Ecto neural progenitor cell (in vitro differentiated cells): ENCODE data around the gene DDI2.
"Not testable (repeated sequence)": the region's sequence is repeated elsewhere in the genome, so short reads cannot be mapped to it uniquely, and the experiment has no call there.

Source experiments
- DNase-seq: peaks from one replicate; pipeline ENCODE4 v3.0.0-alpha.2; 2018; ENCODE audit warnings: low spot score

DDI2 gene

DNA sequence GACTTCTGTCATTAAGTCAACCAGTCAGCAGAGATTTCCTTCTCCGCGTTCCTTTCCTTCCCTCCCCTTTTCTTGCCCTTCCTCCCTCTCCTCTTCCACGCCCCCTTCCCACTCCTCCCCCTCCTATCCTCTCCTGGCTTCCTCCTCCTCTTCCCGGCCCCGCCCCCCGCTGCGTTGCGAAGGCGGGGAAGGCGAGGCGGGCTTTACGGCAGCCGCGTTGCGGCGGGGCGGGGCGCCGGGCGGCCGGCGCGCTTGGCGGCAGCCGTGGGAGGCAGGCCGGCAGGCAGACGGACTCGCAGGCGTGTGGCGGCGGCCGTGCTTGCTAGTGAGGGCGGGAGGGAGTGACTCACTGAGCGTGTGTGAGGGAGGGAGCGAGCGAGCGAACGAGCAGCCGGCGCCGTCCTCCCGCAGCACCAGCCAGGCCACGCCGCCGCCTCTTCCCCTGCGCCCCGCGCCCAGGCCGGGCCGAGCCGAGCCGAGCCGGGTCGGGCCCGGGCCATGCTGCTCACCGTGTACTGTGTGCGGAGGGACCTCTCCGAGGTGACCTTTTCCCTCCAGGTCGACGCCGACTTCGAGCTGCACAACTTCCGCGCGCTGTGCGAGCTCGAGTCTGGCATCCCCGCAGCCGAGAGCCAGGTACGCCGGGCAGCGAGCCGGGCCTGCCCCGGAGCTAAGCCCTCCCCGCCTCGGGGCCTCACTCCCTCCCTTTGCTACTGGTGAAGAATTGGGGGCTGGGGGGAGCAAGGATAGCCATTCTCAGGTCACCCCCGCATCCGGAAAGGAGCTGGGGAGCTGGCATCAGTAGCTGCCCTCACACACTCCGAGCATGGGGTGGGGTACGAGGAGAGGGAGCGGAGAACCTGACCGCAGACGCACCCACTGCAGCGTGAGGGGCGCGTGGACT, at the start of gene DDI2:
Gene DDI2 (plus strand): TSS at position 286 of the 904 bp plus-strand sequence. CDS start 213 bp downstream, at position 499.
- peak; percentile 96 for DNase-seq

DNA sequence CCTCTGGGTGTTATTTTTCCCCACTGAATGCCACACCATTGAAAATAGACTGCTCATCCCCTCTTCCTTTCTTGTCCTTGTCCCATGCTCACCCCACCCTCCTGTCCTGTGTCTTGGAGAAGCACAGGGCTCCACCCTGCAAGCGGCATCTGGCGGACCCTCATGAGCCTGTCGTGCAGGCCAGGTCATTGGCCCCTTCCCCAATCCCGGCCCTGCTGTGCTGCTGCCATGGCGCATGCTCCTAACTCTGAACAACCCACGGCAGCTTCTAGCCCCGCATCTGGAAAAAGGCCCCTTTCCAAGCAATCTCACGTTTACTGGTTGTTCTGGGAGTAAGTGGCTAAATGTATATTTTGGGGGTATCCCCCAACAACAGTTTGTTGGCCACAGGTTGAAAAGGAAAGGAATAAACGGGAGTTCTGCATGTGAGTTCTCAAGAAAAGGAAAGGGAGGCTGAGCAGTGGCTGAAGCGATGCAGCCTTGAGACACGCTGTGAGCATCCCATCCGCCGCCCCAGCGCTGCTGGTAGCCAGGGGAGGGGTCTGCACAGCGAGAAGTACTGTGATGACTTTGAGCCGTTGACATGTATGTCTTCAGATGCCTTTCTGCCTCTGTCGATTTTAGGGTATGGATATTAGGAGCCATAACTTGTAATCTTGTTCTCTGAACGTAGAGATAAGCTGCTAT, 48.7 kb upstream of the DDI2 start:
- DNase-seq = no peak

DNA sequence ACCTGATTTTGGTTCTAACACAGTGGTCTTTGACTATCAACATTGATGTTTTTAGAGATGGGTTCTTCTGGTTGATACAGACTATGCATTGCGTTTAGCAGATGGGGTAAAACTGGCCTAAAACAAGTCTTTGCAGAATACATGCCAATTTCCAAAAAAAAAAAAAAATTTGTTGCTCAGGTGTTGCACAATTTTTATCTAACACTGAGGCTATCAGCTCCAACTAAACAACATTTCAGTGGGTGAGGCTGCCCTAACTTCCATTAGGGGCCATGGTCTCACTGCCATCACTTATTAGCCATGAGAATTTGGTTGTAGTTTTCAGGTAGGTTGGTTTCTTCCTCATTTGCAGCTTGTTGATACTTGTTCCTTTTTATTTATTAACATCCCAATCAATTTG, 46.4 kb upstream of the DDI2 start:
- no peak for DNase-seq

DNA sequence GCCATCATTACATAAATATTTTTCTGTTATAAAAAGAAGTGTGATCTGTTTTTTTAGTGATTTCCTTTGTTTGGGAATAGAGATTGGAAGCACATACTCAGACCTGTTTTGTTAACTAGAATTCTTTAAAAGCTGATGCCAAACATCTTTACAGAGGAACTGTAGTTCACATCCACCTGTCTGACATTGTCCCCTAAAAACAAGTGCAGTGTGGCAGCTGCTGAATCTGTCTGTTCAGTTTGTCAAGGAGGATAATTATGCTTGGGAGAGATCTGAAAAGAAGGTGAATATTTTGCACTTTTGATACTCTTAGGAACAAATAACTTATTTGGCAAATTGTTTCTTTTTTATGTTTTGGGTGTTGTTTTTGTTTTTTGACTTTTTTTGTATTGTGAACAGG, 46.0 kb upstream of the DDI2 start:
- no peak for DNase-seq

DNA sequence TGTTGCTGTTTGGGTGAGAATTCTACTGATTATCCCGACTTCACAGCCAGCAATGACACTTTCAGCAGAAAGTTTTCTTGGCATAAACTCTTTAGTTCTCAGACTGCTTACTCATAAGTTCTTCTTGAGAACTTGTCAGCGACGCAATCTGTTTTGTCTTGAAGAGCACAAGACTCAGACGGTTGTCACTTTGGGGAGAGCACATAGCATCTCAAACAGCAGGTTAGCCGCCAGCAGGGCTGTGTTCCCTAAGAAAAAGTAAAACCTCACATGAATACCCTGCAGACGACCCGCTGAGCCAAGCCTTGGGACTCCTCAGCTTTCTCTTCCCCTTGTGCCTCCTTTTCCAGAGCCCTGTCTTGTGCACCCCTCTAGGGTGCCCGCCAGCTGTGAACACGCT, 43.8 kb upstream of the DDI2 start:
- DNase-seq = no peak

DNA sequence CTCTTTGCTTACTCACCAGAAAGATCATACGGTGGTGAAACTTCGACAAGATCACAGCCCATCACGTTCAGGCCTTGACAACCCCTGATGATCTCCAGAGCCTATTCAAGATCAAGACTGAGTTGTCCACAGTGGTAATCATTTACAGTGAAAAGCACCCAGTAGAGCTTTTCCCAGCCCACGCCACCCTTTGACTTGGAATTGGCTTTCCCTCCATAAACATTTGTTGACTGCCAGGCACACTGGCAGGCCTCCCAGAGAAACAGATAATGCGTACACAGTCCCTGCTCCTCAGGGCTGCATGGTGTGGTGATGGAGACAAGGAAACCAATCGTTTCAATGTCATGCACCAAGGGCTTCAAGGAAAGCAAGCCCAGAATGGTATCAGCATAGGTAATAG, 42.5 kb upstream of the DDI2 start:
- no peak for DNase-seq

DNA sequence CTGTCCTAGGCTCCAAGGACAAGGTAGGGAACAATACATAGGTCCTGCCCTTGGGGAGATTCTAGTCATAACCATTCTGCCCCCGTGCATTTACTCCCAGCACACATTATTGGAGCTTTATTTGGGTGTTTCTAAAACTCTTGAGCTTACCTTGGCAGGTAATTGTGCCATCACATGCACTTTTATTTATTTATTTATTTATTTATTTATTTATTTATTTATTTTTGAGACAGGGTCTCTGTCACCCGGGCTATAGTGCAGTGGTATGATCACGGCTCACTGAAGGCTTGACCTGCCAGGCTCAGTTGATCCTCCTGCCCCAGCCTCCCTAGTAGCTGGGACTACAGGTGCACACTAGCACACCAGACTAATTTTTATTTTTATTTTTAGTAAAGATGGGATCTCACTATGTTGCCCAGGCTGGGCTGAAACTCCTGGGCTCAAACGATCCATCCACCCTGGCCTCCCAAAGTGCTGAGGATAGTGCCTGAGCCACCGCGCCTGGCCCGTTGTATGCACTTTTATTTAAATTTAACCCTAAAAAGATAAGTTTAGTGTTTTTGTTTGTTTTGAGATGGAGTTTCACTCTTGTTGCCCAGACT, 41.6 kb upstream of the DDI2 start:
- DNase-seq = no peak

DNA sequence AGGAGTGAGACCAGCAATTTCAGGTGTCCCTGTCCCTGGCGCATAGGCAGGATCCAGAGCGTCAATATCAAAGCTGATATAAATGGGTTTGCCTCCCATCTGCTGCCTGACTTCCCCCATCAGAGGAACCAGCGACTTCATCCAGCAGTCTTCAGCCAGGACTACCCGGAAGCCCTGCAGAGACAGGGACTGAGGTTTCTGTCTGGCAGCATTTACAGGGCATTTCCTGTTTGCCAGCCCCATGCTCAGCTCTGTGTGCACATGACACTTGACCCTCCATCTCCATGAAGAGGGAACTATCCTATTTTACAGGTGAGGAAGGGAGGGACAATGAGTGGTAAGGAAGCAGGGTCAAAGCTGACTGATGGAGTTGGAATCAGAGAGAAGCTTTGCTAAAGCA, 39.6 kb upstream of the DDI2 start:
- DNase-seq = no peak

DNA sequence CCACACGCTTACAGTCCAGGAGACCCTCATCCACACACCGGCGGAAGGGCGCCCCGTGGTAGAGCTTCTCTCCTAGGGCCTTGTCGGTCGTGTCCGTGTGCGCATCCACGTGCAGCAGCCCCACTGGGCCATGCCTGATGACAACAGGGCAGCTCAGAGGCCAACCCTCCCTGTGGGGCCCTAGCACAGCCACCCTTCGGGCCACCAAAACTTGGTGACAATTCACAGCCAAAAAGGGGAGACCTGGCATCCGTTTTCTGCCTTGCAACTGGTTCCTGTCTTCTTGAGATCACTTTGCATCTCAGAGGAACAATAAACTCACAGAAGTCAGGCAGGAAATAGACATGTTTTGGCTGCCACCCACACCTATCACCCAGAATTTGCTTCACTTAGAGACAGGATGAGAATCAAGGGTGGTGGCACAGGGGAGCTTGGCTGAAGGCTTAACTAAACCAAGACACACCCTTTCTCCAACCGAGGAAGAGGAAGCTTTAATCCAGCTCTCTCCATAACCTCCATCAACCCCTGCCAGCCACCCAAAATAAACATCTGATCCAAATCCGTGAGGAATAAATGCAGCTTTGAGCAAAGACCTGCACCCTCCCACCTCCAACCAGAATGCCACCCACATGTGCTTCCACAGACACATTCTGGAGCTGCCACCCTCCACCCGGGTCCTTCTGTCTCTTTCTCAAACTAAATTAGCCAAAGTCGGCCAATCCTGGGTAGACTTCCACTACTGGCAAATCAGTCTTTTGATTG, 38.2 kb upstream of the DDI2 start:
- no peak for DNase-seq

DNA sequence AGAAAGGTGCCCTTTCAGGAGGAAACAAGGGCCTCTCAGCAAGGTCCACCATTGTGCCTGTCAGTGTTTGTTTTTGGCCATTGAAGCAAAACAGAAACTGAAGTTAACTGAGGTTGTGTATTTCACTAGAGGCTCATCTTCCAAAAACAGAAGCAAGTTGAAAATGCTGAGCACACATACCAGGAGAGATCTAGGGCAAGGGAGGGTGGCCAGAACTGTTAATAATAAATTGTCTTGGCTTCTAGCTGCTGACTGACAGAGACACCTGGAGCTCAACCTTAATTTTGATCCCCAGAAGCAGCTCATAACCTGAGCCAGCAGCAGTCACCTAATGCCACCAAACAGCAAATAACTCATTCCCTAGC, 37.6 kb upstream of the DDI2 start:
- DNase-seq = no peak

DNA sequence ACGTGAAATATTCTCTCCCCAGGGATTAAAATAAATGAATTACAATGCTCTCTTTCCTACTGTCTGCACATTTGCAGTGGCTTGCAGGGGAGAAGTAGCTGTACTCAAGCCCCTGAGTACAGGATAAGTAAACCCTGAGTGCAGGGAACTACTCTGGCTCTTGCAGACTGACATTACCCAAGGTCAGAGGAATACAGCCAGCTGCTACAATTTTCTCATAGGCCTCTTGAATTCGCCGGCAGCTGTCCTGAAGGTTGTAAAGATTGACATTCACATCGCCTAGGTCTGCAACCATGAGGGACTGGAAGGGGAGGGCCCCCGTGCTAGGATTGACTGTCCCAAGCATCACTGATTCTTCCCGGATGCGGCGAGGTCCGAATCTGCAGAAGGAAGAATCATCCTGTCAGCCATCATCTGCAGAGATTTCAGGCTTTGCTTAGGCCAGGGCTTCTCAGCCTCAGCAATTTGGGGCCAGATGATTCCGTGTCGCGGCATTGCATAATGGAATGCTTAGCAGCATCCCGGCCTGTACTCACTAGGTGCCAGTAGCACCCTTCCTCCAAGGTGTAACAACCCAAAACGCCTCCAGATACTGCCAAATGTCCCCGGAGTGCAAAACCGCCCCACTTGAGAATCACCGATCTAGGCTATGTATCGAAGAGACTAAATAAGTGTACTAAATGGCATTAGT, 34.1 kb upstream of the DDI2 start:
- DNase-seq = no peak

DNA sequence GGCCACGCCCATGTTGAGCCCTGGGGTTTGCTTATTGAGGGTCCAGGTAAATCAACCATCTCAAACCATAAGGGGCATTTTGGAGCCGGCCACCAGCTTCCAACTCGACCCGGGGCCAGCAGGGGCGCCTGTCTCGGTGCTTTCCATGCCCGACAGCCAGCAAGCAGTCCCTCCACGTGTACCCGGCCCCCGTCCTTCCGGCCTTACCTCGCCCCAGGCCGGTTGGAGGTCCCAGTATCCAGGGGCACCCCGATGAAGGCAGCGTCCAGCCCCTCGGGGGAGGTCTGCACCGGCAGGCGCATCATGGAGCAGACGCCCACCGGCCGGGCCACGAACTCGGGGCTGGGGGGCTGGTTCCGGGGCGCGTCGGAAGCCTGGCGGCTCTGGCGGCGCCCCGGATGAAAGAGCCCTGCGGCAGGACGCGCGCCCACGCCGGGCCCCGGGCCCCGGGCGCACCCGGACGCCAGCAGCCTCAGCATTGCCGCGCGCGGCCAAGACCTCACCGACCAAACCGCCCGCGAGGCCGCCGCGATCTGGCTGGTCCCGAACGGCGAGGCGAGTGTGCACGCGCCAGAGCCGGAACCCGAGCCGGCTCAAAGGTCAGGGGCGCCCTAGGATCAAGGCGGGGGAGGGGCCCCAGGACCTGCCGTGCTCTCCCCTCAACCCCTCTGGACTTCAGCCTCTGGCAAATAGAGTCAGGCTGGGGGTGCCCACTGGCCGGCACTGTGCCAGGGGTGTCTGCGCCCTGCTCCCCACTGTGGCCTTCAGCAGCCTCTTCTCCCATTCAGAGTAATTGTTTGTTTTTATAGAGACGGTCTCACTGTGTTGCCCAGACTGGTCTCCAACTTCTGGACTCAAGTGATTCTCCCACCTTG, 32.5 kb upstream of the DDI2 start, which contains the start of gene AGMAT:
Gene AGMAT (minus strand): TSS at position 563 of the 875 bp plus-strand sequence. CDS start 84 bp downstream, at position 479.
- DNase-seq = peak; percentile 79

DNA sequence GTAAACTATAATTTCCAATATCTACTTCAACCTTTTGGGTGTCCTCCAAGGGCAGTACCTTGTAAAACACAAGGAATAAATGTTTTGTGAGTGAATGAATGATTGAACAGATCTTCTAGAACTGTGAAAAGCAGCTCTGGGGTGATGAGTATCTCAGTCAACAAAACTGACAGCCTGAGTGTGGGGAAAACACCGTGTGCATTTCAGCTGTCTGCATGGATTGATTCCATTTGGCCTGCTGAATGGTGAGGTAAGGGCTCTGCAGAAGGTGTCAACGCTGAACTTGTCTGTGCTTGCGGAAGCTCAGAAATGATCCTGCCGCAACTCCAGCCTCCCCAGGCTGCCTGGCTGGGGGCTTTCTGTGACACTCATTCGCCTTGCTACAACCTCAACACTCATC, 25.0 kb upstream of the DDI2 start:
- DNase-seq = no peak

DNA sequence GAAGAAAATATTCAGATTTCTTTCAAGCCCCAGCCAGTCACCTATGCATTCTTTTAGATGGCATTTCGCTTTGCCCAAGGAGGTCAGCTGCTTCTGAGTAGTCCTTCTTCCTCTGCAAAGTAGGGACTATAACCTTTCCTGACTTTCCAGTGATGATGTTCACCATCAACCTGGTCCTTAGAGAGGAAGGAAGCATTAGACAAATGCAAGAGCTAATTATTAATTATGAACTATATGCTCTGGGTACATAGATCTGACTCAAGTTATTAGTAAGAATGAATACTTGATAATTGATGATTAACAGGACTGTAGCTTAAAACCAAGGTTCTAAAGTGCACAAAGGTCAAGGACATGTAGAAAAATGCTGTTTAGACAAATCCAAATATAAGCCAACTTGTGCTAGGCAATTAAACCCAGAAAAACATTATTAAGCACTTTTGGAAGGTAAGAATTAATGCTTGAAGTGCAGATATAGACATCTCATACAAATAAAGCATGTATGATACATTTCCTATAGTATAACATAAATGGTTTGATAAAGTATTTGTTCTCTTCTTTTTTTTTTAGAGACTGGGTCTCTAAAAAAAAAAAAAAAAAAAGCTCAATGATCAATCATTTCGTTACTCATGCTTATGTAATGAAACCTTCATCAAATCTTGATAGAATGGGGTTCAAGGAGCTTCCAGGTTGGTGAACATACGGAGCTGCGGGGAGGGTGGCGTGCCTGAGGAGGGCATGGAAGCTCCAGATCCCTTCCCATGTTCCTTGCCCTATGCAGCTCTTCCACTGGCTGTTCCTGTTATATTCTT, 21.2 kb upstream of the DDI2 start:
- DNase-seq = no peak

DNA sequence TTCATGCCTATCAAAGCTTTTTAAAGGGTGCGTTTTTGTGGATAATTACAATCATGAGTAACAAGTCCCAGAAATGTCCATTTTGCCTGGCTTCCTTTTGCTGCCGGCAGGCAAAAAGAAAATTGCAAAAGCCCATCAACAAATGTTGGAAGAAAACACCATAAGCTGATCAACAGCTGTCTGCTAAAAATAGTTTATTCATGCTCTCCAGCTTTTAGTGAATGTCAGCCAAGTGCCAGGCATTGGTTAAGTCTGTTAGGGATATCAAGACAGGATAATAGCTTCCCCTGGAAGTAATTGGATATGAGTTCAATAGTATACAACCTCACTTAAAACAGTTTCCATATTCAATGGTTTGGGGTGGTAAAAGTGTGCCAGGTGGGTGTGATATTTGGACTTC, 18.8 kb upstream of the DDI2 start:
- DNase-seq = no peak

DNA sequence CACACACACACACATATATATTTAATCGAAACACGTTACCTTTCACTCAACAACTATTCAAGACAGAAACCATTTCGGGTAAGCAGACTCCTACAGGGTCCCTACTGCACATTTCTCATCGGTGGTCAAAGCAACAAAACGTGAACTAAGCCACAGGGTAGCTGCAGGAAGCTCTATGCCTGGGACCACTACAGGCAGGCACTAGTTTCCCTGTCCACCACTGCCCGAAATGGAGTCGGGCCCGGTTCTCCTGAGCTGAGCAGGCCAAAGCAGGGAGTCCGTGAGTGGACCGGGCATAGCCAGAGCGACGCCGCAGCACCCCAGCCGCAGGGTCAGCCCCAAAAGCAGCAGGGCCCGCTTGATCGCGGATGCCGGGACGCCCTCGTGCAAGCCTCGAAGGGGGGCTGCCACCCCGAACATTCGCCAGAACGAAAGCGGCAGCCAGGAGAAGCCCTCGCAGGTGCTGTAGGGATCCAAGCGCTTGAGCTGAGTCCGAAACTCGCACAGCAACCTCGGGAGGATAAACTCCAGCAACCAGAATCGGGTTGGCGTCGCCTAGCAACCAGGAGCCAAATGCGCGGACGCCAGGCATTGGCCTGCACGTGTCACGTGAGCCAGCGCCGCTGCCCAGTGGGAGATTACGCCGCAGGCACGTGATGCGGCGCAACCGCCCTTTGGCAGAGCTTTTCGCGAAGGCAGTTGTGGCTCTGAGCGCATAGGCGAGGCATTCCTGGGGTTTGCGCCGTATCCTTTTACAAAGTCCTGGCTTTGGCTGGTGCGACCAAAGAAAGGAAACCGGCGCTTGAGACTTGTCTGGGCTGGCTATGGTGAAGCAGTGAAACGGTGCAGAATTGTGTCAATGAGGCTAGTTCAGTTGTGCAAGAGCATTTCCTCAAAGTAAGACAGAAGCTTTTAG, 13.9 kb upstream of the DDI2 start:
- DNase-seq = peak; percentile 96

DNA sequence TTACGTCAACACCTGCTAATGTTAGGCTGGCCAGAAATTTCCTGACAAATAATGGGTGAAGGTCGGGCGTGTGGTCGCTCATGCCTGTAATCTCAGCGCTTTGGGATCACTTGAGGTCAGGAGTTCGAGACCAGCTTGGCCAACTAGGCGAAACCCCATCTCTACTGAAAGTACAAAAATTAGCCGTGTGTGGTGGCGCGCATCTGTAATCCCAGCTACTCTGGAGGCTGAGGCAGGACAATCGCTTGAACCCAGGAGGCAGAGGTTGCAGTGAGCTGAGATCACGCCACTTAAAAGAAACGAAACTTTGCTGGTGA, 13.3 kb upstream of the DDI2 start:
- DNase-seq = not testable (repeated sequence)

DNA sequence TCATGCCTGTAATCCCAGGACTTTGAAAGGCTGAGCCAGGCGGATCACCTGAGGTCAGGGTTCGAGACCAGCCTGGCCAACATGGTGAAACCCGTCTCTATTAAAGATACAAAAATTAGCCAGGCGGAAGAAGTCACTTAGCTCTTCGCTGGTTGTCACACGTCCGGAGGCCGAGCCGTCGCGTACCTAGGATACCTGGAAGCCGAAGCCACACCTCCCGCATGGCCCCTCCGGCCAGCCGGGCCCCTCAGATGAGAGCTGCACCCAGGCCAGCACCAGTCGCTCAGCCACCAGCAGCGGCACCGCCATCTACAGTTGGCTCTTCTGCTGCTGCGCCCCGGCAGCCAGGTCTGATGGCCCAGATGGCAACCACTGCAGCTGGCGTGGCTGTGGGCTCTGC, 12.9 kb upstream of the DDI2 start:
- not testable (repeated sequence) for DNase-seq
